NCI-H1694 (cell line): ENCODE data around the gene RGS7.
"Not testable (repeated sequence)": the region's sequence is repeated elsewhere in the genome, so short reads cannot be mapped to it uniquely, and the experiment has no call there.

Experiments used
- DNase-seq: peaks from one replicate; lab custom pipeline; 2025; lab: John Stamatoyannopoulos, UW

RGS7 gene

DNA sequence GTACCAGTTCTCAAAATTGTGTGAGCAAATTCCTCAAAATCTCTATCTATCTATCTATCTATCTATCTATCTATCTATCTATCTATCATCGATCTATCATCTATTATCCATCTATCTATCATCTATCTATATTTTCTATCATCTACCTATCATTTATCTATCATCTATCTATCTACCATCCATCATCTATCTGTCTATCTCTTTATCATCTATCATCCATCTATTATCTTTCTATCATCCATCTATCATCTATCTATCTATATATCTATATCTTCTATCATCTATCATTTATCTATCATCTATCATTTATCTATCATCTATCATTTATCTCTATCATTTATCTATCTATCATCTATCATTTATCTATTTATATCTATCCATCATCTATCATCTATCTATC is 380.3 kb downstream of the RGS7 start:
- DNase-seq, result no peak

DNA sequence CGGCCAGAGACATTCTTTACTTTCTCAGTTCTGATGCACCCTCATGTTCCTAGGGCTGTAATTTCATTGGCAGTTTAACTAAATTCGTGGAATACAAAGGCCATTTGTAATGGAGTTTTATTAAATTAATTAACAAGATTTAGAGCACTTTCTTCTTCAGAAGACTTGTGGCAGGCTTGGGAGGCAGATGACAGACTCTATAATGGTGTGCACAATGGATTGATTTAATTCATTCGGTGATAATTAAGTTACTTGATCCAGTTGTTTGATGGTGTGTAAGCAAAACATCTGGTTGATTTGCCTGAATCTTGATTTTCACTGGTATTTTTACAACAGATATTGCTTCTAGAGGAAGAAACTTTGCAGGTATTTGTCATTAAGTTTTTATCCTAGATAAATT is 383.1 kb downstream of the RGS7 start:
- no peak for DNase-seq

DNA sequence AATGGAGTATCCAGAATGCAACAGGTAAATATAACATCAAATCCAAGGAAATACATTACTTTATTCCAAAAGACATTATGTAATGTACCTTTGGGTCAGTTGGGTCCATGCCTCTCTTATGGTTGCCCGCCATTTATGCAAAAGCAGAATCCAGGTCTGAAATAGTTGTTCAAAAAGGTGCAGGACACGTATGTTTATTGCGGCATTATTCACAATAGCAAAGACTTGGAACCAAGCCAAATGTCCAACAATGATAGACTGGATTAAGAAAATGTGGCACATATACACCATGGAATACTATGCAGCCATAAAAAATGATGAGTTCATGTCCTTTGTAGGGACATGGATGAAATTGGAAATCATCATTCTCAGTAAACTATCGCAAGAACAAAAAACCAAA is 384.9 kb downstream of the RGS7 start:
- DNase-seq, result not testable (repeated sequence)

DNA sequence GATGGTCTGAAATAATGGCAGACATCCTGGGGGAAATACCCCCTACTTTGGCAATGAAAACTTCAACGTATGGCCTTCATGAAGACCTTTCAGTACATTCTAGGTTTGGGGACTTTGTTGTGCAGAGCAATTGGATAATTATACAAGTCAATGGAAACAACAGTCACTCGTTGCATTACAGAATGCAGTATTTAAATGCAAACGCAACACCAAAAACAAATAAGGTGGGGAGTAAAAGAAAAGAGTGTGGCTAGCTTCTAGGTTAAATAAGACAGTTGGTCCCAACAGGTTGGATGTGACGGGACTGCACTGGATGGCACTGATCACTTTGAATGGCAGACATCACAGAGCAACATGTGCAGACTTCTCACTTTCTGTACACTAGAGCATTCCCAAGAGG is 386.8 kb downstream of the RGS7 start:
- no peak for DNase-seq

DNA sequence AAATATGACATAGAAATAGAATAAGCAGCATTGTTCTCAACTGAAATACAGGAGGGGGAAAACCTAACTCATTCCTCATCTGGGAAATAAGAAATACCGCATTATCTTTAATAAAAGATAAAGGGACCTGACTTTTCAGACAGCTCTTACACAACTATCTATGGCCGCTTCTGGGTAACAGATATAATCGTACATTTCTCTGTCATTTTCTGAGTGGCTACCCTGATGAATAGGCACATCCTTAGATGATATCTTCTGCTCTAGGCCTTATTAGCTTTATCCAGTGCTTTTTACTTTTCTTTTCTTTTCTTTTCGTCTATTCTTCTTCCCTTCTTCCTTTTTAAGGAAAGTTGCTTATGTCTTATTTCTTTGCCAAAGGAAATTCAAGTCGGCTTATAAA is 388.1 kb downstream of the RGS7 start:
- no peak for DNase-seq

DNA sequence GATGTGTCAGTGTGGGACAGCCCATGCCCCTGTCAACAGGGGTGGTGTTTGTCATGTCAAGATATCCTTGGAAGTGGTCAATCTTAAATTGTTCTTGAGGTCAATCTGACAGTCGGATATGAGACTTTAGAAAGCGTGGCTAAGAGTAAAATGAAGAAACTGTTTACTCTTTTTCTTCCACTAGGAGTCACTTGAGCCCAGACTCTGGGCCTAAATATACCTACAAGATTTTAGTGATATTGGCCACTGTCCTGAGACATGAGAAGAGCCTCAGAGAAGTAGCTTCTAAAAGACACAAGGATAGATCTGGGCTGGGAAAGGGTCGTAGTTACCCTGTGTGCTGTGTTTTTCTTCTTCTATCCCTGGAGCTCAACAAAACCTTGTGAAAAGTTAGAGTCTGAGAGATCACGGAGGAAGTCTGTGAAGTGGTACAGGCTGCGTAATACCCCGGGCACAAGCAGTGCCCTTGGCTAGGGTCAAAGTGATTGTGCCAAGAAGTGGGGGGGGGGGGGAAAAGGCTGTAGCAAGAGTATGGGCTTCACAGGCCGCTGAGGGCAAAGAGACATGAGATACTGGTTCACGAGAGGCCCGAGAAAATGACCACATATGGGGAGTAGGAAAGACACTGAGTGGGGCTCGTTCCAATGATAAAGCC is 389.8 kb downstream of the RGS7 start:
- peak; percentile 1 for DNase-seq

DNA sequence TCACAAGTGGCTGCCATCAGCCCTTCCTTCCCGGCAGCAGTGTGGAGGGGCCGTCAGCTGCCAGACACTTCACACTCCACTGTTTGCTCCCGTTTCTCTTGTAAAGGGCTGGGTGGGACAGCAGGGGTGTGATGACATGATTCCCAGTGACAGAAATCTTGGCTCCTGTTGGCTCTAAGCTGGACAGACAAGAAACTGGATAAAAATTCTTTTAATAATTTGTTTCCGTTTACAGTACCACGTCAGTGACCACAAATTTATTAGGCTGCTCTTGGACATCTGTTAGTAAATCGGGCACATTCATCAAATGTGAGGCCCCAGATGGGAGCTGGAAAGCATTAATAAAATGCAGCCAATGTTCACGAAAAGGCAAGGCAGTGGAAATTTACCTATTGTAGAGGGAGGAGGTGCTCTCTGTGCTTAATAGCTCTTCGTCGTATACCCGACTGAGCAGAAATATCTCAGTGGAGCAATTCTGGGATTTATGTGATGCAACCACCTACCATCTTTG is 391.4 kb downstream of the RGS7 start:
- DNase-seq, result peak; percentile 78

DNA sequence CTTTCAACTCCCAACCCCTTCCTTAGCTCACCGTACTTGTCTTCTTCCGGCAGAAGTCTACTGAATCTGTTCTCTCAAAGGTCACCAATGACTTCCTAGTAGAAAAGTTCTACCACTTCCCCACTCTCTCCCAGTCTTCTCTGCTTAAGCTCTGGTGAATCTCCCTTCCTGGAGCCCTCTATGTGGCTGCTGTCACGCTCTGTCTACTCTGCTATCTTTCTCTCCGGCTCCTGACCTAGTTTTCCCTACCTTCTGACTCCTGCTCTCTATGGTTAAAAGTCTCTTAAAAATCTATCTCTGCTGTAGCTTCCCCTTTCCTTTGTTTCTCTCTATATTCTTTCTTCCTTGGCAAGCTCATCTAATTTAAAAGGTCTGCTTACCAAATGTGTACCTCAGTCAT is 394.9 kb downstream of the RGS7 start:
- DNase-seq, result no peak

DNA sequence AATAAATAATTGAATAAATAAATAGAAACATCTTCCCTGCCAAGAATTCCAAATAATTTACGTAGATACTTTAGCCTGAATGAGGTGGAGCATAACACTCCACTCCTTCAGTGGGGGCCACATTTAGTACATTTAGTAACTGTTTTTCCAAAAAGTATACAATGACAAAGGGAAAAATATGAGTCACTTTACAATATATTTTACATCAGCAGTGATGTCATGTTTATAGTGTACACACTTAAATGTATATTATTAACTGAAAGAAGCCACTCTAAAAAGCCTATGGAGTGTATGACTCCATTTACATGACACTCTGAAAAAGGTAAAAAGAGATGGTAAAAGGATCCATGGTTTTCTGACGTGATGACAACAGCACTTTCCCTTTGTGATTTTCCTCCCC is 400.6 kb downstream of the RGS7 start:
- no peak for DNase-seq

DNA sequence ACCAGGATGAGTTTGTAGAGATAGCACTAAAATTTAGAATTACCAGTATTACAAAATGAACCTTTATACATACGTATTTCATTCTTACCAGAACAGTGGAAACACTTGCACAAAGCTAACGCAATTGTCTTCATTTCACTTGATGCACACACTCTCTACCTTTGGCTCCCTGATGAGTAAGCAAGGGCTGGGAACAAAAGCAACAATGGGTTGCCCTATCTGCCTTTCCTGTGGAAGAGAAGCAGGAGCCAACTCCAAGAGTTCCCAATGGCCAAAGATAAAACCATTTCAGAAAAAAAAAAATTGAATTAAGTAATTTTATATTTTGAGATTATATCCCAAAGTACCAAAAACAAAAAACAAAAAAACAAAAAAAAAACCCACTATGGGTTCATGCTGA is 401.0 kb downstream of the RGS7 start:
- no peak for DNase-seq

DNA sequence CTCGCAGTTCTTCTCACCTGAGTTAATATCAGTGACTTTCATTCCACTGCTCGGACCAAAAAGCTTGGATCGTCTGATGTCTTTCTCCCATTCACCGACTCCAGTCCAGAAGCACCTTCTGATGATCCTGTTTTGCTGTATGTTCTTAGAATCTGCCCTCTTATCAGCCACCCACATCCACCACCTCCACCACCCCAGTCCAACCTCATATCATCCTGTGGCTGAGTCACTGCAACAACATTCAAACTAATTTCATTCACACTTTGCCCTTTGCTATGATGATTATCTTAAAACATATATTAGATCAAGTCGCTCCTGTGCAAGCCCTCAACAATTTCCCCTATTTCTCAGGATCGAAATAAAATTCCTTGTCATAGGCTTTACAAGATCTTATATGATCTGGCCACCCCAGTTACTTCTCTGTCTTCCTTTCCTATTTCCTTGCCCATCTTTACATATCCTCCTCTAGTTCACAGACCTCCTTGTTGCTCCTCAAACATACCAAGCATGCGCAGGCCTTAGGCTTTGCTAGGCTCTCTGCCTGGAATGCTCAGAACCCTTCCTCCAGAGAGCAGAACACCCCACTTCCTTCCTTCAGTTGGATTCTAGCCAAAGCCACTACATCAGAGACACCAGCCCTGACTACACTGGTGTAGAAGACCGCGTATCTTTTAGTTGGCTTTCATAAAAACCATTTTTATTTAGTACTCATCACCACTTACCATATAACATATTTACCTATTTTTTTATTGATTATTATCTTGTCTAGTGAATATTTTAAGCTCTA is 409.4 kb downstream of the RGS7 start:
- no peak for DNase-seq

DNA sequence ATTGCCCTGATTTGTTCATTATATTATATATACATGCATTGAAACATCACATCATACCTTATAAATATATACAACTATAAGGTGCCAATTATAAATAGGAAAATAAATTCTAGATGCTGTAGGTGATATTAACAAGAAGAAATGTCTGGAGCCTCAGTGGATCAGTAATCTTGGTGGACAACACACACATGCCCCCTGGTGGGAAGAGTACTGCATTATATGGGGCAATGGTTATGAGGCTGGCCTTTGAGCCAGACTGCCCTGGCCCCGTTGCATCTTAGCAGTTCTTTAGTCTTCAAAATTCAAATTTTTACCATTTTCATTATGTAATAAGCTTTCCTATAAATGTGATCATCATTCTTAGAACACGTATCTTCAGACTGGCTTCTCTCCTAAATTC is 410.1 kb downstream of the RGS7 start:
- DNase-seq, result peak; percentile 42

DNA sequence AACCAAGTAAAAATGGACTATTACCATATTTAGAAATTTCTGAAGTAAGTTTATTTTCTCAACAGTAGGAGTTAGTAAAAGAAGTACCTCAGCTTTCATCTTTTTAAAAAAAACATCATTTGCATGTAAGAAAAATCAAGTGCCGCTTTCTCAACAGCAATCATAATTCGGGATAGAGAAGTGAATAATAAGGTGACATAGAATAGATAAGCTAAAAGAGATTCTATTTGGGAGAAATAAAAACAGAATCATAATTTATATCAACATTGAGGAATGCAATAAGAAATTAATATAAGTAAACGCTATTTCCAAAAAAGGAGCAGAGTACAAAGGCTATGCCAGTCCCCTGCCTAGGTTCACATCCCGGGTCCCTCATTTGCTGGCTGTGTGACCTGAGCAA is 414.1 kb downstream of the RGS7 start:
- no peak for DNase-seq

DNA sequence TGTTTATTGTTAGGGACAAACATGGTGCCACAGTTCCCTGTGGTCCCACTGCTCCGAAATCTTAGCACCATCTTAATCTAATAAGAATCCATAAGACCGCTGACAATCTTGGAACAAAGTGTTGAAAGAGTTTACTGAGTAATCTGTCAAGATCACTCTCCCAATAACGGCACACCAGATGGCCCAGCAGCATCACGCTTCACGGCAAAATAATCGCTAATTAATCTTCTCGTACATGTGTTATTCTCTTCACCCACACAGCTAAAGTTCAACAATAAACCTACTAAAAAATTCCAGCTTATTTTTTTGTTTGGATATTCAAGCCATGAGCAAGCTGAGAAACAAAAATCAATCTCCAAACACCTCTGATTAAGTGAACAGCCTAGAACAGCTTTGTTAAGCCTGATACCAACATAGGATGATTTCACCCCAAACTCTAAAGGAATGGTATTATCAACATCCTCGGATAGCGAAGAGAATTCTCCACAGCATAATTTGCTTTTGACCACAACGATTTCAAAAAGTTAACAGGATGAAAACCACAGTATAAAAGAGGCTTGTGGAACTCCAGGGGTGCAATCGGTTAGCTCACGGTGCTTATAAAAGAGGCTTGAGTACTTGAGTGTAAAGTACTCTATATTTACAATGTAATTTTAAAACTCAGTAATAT is 415.2 kb downstream of the RGS7 start:
- peak; percentile 55 for DNase-seq

DNA sequence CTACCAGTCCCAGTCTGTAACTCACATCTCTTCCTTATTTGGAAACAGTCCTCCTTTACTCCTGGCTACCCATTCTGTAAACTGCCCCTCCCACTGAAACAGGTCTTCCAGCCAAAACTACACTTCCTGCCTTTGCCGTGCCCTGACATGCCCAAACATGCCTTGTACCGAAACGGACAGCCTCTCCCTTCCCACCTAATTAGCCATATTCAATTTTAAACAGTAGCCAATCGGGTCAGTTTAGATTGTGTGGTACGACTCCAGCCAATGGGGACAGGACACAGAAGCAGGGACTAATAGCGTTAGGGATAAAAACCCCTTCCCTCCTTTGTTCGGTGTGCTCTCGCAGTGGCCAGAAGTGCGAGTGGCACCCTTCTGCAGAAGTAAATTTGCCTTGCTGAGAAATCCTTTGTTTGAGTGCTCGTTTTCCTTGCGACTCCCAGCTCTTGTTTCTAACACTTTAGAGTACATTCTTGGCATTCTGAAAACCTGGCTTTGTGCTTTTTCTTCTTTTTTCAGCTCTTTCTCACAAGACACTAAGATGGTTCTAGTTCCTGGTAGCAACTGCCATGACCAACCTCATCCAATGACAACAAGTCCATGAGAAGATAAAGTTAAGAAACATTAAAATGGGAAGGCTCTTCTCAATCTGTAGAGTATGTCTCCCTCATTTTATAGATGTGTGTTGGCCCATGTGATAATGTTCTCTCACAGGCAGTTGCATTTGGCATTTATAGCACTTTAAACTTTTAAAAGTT is 419.9 kb downstream of the RGS7 start:
- DNase-seq, result no peak

DNA sequence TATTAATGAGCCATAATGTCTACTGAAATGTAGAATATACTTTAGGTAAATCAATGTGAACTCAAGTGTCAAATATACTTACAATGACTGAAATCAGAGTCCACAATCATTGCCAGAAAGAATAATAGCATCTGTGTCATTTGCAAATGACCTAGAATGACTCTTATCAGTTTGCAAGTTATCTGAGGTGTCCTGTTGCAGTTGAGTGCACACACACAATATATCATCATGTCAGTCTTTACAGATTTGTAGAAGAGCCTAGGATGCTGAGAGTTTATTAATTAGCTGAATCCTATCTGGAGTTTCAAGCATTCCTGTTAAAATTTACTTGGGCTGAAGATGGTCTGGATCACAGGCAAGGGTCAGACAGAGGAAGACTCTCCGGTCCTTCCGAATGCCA is 421.1 kb downstream of the RGS7 start:
- no peak for DNase-seq

DNA sequence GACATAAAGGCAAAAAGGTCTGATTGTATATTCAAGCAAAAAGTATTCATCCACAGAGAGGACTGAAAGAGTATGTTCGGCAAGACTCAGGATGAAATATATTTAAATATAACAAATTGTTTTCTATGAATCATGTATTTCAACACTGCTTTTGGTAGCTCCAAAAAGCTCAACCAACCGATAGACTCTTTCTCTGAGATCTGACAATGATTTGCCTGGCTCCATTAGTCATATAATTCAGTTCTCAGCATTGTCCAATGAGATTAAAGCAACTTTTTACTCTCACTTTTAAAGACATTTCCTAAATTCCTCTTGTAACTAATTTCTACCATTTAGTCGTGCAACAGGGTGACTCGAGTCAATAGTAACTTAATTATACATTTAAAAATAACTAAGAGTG is 426.0 kb downstream of the RGS7 start:
- DNase-seq, result no peak

DNA sequence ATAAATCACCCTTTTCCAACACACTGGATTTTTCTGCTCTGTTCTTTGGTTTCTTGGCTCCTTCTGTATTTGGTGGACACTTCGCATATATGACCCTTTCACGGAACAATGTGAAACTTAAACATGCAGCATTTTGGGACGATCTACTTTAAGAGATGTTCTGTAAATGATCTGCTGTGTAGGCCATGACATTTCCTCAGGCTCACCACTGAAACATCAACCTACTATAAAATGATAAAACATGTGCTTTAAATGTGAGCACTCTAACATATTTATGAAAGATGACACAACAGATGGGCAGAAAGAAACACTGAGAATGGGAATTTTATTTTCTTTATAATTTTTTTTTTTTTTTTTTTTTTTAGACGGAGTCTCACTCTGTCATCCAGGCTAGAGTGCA is 428.7 kb downstream of the RGS7 start:
- DNase-seq, result no peak

DNA sequence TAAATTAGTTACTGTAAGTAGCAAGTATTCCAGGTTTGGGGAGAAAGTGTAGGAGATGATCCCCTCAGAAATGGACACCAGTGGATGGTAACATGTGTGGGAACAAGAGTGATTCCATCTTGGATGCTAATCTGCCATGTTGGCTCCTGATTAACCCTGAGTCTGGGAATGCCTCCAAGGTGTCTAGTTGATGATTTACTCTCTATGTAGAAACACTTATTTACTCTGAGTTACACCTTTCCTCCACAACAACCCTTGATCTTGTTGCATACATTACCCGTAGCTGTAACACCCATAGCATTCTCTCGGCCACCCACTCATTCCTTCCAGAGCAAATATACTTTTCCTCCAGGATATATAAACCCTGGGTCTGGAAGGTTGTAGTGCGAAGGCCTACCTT is 429.2 kb downstream of the RGS7 start:
- no peak for DNase-seq

DNA sequence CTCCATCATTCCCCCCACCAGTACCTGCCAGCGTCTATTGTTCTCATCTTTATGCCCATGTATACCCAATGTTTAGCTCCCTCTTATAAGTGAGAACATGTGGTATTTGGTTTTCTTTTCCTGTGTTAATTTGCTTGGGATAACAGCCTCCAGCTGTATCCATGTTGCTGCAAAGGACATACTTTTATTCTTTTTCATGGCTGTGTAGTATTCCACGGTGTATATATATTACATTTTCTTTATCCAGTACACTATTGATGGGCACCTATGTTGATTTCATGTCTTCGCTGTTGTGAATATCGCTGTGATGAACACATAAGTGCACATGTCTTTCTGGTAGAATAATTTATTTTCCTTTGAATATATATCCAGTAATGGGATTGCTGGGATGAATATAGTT is 431.7 kb downstream of the RGS7 start:
- no peak for DNase-seq

DNA sequence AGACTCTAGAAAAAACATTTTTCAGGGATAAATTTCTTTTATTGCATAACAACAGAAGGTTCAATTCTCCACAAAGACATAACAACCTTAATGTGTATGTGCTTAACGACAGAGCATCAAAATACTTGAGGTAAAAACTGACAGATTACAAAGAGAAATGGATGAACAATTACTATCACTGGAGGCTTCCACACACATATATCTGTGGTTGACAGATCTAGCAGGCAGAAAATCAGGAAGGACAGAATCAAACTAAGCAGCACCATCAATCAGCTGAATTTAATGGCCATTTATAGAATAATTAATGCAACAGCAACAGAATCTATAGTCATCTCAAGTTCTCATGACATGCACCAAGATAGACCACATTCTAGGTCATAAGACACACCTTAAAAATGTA is 439.0 kb downstream of the RGS7 start:
- no peak for DNase-seq

DNA sequence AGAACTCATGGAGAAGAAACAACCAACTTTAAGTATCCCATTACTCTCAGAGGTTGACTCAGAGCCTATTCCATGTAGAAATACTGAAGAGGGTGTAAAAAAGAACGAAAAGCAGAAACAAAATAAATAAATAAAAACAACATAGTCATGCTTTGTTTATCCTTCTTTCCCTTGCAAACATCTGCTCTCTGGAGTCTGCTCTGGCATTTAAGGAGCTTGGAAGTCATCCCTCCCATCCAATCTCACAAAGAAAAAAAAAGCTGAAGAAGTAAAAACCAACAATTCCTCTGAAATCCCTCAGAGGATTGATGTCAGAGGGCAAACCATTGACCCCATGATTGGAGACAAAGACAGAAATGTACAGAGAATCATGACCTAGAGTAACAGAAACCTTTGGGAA is 442.5 kb downstream of the RGS7 start:
- no peak for DNase-seq
